ENCODE data around the gene JAK3.

Gene JAK3

GRCh38 chr19:17831419-17831888 lies 16.3 kb downstream of the JAK3 start:
- no peak for TF ChIP-seq CTCF (IDR thresholded peaks at IDR 0.05)
- H3K9me3 ChIP-seq = no peaks in the 10 kb centered on the region
- H3K36me3 ChIP-seq = peaks cover 85% of the 10 kb centered on the region
- H3K27me3 ChIP-seq = no peaks in the 10 kb centered on the region
- H3K4me3 ChIP-seq (ENCODE audit: low read depth in 1 of 2, low read length in 1 of 2) = no peak overlapping the region
- no peak overlapping the region for H3K27ac ChIP-seq
- peaks cover 23 to 24% of the 10 kb centered on the region in 2 experiments for H3K4me1 ChIP-seq (ENCODE audit: control insufficient read depth in 1 of 2, insufficient read depth in 1 of 2, low read depth in 1 of 2, low read length in 1 of 2)

GRCh38 chr19:17830567-17831418 lies 17.0 kb downstream of the JAK3 start:
- H3K36me3 ChIP-seq = peaks cover 82% of the 10 kb centered on the region
- H3K27ac ChIP-seq = no peak overlapping the region
- TF ChIP-seq CTCF (IDR thresholded peaks at IDR 0.05) = no peak
- H3K9me3 ChIP-seq = no peaks in the 10 kb centered on the region
- no peak overlapping the region for H3K4me3 ChIP-seq (ENCODE audit: low read depth in 1 of 2, low read length in 1 of 2)
- peaks cover 25 to 26% of the 10 kb centered on the region in 2 experiments for H3K4me1 ChIP-seq (ENCODE audit: control insufficient read depth in 1 of 2, insufficient read depth in 1 of 2, low read depth in 1 of 2, low read length in 1 of 2)
- H3K27me3 ChIP-seq = no peaks in the 10 kb centered on the region

GRCh38 chr19:17829855-17830566 lies 17.8 kb downstream of the JAK3 start:
- no peak for TF ChIP-seq CTCF (IDR thresholded peaks at IDR 0.05)
- Histone ChIP-seq H3K4me3 (ENCODE audit: low read depth in 1 of 2, low read length in 1 of 2) (no peak overlapping the region), H3K27me3 (no peaks in the 10 kb centered on the region), H3K4me1 (ENCODE audit: control insufficient read depth in 1 of 2, insufficient read depth in 1 of 2, low read depth in 1 of 2, low read length in 1 of 2) (peaks cover 25 to 26% of the 10 kb centered on the region in 2 experiments), H3K27ac (no peak overlapping the region), H3K9me3 (no peaks in the 10 kb centered on the region), H3K36me3 (peaks cover 80% of the 10 kb centered on the region)

DNA sequence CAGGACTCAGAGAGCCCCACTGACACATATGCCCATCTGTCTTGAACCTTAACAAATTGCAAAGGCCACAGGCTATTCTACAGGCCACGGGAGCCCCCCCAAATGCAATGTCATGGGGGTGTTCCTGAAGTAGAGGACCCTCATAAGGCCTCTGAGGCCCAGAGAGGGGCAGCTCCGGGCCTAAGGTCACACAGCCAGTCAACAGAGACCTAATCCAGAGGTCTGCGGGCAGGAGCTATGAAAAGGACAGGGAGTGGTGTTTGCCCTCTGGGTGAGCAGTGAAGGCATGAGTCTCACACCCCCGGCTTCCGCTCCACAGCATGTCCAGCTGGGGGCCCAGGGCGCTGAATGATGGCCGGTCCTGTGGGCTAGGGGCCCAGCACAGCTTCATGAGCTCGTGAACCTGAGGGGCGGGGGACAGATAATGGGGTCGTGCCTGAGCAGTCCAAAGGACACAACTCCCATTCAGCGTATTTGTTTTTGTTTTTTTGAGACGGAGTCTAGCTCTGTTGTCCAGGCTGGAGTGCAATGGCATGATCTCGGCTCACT lies 21.2 kb downstream of the JAK3 start:
- peaks cover 25 to 26% of the 10 kb centered on the region in 2 experiments for H3K4me1 ChIP-seq (ENCODE audit: control insufficient read depth in 1 of 2, insufficient read depth in 1 of 2, low read depth in 1 of 2, low read length in 1 of 2)
- no peaks in the 10 kb centered on the region for H3K27me3 ChIP-seq
- TF ChIP-seq CTCF (IDR thresholded peaks at IDR 0.05) = no peak
- peaks cover 52% of the 10 kb centered on the region for H3K36me3 ChIP-seq
- no peaks in the 10 kb centered on the region for H3K9me3 ChIP-seq
- peak overlapping the region; percentile 87 for H3K27ac ChIP-seq
- peak overlapping the region in 1 of 2 experiments; percentile 44 for H3K4me3 ChIP-seq (ENCODE audit: low read depth in 1 of 2, low read length in 1 of 2)

- Histone ChIP-seq H3K27me3 (no peaks in the 10 kb centered on the region), H3K27ac (no peak overlapping the region), H3K9me3 (no peaks in the 10 kb centered on the region), H3K36me3 (peaks cover 30% of the 10 kb centered on the region), H3K4me1 (ENCODE audit: control insufficient read depth in 1 of 2, insufficient read depth in 1 of 2, low read depth in 1 of 2, low read length in 1 of 2) (peaks cover 25 to 26% of the 10 kb centered on the region in 2 experiments), H3K4me3 (ENCODE audit: low read depth in 1 of 2, low read length in 1 of 2) (no peak overlapping the region)
- no peak for TF ChIP-seq CTCF (IDR thresholded peaks at IDR 0.05)
Measured at GRCh38 chr19:17824339-17824738, 23.4 kb downstream of the JAK3 start.
